Measurements from ENCODE around the gene AFMID. TPM values are rescaled to one million over a fixed set of nuclear protein-coding genes. Genes with fewer than 3 reads are reported as not detected.

Gene AFMID
- total and polyA plus RNA-seq, 2 of the 13 experiments (the other 11 are each of a cell fraction or from before 2014, with no cell fraction given), result 249 to 270 TPM

GRCh38 chr17:78168903-78169793 lies 18.0 kb upstream of the AFMID start (continued):
- no peak for TF ChIP-seq CERS6 (CRISPR knock-in tag; IDR thresholded peaks at IDR 0.05)
- TF ChIP-seq KLF11 (CRISPR knock-in tag; IDR thresholded peaks at IDR 0.05), result no peak
- TF ChIP-seq ZSCAN22 (CRISPR knock-in tag; IDR thresholded peaks at IDR 0.05), result no peak
- TF ChIP-seq NFE2L1 (CRISPR knock-in tag; IDR thresholded peaks at IDR 0.05; ENCODE audit: borderline replicate concordance), result no peak
- peak; percentile 7; the same call in 1 of the 2 replicates for TF ChIP-seq ZNF678 (CRISPR knock-in tag; IDR thresholded peaks at IDR 0.05)
- TF ChIP-seq ZNF672 (CRISPR knock-in tag; IDR thresholded peaks at IDR 0.05), result no peak
- TF ChIP-seq SAP130 (CRISPR knock-in tag; IDR thresholded peaks at IDR 0.05; ENCODE audit: low read depth), result peak; percentile 20; the same call in 1 of the 2 replicates
- no peak for TF ChIP-seq GFI1 (CRISPR knock-in tag; IDR thresholded peaks at IDR 0.05; ENCODE audit: borderline replicate concordance)
- no peak for TF ChIP-seq SP4 (CRISPR knock-in tag; IDR thresholded peaks at IDR 0.05)
- no peak for TF ChIP-seq KDM2A (CRISPR knock-in tag; IDR thresholded peaks at IDR 0.05; ENCODE audit: borderline replicate concordance, low read depth)
- TF ChIP-seq CEBPG (CRISPR knock-in tag; IDR thresholded peaks at IDR 0.05), result no peak
- no peak for TF ChIP-seq MTF2 (CRISPR knock-in tag; IDR thresholded peaks at IDR 0.05; ENCODE audit: borderline replicate concordance)
- TF ChIP-seq ZNF616 (CRISPR knock-in tag; IDR thresholded peaks at IDR 0.05; ENCODE audit: low read depth), result no peak
- TF ChIP-seq RFX1 (IDR thresholded peaks at IDR 0.05), result no peak
- no peak for TF ChIP-seq CENPX (CRISPR knock-in tag; IDR thresholded peaks at IDR 0.05)
- TF ChIP-seq, protein P1, sequence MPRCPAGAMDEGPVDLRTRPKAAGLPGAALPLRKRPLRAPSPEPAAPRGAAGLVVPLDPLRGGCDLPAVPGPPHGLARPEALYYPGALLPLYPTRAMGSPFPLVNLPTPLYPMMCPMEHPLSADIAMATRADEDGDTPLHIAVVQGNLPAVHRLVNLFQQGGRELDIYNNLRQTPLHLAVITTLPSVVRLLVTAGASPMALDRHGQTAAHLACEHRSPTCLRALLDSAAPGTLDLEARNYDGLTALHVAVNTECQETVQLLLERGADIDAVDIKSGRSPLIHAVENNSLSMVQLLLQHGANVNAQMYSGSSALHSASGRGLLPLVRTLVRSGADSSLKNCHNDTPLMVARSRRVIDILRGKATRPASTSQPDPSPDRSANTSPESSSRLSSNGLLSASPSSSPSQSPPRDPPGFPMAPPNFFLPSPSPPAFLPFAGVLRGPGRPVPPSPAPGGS (CRISPR knock-in tag; IDR thresholded peaks at IDR 0.05), result peak; percentile 52; the same call in 1 of the 2 replicates
- TF ChIP-seq HNRNPL (IDR thresholded peaks at IDR 0.05; ENCODE audit: low read depth, low read length), result peak; percentile 99
- no peak for TF ChIP-seq ZNF878 (CRISPR knock-in tag; IDR thresholded peaks at IDR 0.05)
- no peak for TF ChIP-seq ZFP62 (CRISPR knock-in tag; IDR thresholded peaks at IDR 0.05)
- no peak for TF ChIP-seq ZNF879 (CRISPR knock-in tag; IDR thresholded peaks at IDR 0.05)
- TF ChIP-seq IKZF4 (CRISPR knock-in tag; IDR thresholded peaks at IDR 0.05; ENCODE audit: borderline replicate concordance, low read depth, not compliant biosample characterization), result peak; percentile 30
- TF ChIP-seq ETV5 (CRISPR knock-in tag; IDR thresholded peaks at IDR 0.05; ENCODE audit: borderline replicate concordance), result no peak
- no peak for TF ChIP-seq TEAD3 (CRISPR knock-in tag; optimal IDR thresholded peaks at IDR 0.05; ENCODE audit: borderline replicate concordance)
- no peak for TF ChIP-seq YY1 (IDR thresholded peaks at IDR 0.05; ENCODE audit: insufficient read depth, insufficient replicate concordance, low read depth, low read length)
- no peak for TF ChIP-seq ZFP36L2 (CRISPR knock-in tag; IDR thresholded peaks at IDR 0.05)
- no peak for TF ChIP-seq ZNF253 (CRISPR knock-in tag; IDR thresholded peaks at IDR 0.05; ENCODE audit: borderline replicate concordance)
- no peak for TF ChIP-seq RNF219 (CRISPR knock-in tag; IDR thresholded peaks at IDR 0.05)
- TF ChIP-seq ZNF343 (CRISPR knock-in tag; IDR thresholded peaks at IDR 0.05), result no peak

All from HepG2 (cell line).